ENCODE measurements around the gene RNF212.
"Not testable (repeated sequence)": the region's sequence is repeated elsewhere in the genome, so short reads cannot be mapped to it uniquely, and the experiment has no call there.

Gene RNF212, protein sequence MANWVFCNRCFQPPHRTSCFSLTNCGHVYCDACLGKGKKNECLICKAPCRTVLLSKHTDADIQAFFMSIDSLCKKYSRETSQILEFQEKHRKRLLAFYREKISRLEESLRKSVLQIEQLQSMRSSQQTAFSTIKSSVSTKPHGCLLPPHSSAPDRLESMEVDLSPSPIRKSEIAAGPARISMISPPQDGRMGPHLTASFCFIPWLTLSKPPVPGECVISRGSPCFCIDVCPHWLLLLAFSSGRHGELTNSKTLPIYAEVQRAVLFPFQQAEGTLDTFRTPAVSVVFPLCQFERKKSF
- 2.4 reads per million, percentile 7 among the genes with 10 or more reads in this experiment for total RNA-seq

DNA sequence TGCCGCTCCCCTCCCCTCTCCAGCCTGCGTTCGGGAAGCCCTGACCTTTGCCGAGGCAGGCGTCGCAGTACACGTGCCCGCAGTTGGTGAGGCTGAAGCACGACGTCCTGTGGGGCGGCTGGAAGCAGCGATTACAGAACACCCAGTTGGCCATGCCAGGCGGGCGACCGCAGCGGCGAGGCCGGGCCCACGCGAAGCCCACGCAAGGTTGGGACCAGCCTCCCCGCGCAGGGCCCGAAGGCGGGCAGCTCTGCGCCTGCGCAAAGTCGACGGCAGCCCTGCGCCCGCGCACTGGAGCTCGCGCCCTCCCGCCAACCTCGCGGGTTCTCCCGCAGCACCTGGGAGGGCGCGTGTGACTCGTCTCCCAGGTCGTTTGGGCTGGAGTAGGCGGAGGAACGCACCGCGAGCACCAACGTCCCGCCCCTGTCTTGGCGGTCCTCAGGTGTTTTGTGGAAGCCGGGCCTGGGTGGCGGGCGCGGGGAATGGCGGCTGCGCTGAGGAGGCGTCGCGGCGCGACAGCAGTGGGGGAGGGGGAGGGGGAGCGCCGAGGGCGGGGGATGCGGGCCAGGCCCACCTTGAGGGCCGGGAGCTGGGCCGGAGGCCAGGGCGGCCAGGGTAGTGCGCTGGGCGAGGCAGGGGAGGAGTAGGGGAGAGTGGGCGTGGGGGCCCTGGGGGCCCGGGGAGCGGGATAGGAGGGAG is at the start of gene RNF212:
TSS of gene RNF212 (minus strand) at position 254 of the 699 bp plus-strand sequence. CDS start at position 154, 100 bp downstream.
- peak; percentile 14 for DNase-seq

DNA sequence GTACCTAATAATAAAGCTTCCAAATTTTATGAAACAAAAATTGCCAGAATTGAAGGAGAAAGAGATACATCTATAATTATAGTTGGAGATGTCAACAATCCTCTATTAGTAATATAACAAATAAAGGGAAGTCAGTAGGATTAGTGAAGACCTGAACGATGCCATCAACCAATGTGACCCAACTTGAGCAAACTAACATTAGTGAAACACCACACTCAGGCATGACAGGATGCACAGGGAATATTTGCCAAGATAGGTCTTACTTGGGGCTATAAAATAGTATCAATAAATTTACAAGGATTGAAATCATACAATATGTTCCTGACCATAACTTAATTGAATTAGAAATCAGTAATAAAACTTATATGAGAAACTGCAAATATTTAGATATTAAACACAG is 47.0 kb upstream of the RNF212 start:
- no peak for DNase-seq

DNA sequence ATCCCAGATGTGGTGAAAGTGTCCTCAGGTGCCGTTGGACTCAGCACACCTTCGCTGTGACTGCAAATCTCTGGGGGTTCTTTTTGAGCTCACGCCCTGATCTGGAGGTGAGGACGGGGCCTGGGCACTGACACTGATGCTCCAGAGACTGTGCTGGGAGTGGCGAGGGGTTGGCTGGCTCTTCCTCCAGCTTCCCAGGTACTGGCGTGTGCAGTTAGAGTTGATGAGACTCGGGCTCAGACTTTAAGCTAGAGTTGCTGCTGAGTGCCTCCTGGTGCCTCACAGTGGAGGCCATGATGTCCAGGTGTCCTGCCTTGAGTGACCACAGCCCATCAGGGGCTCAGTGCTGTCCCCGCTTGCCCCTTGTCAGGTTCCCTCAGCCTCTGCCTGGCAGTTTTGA is 42.7 kb upstream of the RNF212 start:
- DNase-seq, result no peak

DNA sequence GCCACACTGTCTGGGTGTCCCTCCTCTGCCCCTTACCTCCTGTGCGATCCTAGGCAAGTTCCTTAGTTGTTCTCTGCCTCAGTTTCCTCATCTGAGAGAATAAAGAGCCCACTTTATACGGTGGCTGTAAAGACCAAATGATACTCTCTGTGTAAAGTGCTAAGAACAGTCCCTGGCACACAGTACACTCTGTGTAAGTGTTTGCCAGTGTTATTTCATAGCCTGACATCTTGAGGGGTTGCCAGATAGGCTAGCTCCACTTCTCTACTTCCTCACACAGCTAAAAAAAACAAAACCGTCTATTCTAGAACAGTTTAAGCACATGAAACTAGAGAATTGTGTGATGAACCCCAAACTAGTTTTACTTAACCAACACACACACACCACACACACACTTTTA is 42.0 kb upstream of the RNF212 start:
- DNase-seq, result no peak

DNA sequence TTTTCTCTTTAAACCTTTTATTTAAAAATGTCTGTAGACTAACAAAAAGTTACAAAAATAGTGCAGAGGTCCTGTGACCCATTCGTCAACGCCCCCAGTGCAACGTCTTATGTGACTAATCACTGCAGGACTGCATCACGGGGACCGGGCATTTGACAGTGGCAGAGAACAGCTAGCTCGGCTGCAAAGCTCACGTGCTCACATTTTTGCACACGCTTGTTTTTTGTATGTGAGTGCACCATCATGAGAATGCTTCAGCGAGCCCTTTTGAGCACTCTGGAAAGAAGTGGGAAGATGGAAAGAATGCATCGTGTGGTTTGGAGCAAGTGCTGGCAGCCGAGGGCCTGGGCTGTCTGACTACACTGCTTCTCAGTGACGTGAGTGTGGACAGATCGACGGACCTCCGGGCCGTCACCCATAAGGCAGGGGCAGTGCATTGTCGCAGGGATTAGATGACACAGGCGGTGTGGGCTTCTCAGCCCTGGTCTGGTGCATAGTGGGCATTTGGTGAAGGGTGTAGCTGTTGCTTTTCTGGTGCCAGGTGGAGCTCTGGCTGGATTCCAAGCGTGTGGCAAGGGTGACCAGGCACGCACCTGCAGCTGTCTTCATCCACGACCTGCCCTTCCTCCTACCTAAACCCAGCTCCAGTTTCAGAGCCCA is 41.3 kb upstream of the RNF212 start:
- no peak for DNase-seq

DNA sequence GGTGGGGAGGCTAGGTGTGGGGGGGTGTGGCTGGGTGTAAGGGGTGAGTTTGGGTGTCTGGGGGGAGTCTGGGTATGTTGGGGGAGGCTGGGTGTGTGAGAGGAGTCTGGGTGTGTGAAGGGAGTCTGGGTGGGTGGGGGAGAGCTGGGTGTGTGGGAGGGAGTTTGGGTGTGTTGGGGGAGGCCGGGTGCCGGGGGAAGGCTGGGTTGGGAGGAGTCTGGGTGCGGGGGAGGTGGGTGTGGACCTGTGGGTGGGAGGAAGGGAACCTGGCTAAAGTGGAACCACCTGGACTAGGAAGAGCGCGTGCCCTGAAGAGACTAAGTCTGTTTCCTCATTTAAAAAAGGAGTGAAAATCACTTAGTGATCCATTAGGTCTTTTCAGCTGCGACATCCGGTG is 40.8 kb upstream of the RNF212 start:
- no peak for DNase-seq

DNA sequence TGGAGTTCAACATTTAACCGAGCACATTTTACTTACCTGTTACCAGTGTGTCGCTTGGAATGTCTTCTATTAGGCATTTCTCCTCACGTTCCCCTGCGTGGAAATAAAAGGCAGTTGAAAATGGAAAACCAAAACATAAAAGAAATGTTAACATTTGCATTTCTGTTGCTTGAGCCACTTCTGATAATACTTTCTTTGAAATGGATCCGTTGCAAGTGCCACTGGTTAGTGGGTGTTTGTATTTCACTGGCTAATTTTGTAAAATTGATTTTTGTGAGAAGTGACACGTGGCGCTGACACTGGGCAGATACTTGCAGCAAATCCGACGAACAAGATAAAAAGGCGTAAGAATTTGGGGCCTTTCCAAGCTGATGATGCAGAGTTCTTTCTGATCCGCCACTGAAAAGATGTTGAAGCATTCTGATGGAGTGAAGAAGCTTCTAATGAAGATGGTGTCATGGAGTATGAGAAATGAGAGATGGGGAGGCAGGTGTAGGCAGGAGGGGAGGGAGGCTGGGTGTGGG is 40.3 kb upstream of the RNF212 start:
- DNase-seq, result no peak

DNA sequence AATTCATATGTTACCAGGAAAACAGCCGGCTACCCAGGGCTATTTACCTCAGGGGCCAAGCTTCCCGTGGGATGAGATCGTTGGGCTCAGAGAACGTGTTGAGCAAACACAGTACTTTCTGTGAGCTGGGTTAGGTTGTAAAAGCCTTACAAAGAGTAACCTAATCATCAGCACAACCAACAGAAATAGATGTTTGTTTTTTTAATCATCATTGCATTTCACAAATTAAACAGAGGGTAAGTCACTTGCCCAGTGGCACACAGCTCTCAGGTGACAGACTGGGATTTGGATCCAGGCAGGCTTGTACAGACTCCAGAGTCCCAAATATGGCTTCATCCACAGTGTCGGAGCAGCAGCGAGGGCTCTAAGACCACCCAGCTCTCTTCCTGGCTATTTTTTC is 38.9 kb upstream of the RNF212 start:
- DNase-seq, result no peak

DNA sequence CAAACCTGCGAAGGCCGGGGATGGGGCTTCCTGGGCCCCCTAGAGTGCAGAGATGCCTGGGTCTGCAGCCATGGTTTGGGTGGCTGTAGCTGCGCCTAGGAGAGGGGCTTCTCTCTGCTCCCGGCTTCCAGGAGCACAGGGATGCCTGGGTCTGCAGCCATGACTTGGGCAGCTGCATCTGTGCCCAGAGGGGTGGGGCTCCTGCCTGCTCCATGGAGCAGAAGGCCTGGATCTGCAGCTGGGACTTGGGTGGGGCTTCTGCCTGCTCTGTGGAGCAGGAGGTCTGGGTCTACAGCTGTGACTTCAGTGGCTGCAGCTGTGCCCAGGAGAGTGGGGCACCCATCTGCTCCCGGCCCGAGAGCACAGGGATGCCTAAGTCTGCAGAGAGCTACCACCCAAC is 38.2 kb upstream of the RNF212 start:
- DNase-seq, result no peak

DNA sequence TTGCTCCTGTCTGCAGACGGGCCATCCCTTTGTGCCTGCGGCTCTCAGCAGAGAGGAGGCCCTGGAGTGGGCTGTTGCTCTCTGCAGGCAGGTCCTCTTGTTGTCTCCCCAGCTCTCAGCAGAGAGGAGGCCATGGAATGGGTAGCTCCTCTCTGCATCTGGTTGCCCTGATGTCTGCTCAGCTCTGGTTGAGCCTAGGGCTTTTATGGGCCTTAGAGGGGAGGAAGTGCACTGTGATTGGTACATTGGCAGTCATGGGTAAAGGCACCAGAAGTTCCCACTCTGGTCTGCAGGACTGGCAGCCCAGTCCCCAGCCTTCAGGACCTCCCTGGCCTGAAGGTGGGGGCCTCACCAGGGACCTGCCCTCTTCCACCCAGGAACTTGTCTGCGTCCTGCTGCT is 37.5 kb upstream of the RNF212 start:
- no peak for DNase-seq

DNA sequence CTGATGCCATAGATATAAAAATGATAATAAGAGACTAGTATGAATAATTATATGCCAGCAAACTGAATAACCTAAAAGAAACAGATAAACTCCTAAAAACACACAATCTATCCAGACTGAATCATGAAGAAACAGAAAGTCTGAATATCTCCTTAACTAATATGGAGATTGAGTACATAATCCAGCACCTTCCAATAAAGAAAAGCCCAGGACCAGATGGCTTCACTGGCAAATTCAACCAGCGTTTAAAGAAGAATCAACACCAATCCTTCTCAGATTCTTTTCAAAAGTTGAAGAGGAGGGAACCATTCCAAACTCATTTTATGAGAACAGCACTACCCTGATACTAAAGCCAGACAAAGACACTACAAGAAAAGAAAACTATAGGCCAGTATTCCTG is 26.5 kb upstream of the RNF212 start:
- no peak for DNase-seq

DNA sequence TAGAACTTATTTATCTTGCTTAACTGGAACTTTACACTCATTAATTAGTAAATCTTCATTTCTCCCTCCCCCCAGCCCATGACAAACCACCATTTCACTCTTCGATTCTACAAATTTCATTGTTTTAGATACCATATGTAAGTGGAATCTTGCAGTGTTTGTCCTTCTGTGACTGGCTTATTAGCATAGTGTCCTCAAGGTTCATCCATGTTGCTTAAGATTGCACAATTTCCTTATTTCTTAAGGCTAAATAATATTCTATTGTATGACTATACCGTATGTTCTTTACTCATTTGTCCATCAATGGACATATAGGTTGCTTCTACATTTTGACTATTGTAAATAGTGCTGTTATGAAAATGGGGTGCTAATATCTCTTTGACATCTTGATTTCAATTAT is 24.5 kb upstream of the RNF212 start:
- DNase-seq, result no peak

DNA sequence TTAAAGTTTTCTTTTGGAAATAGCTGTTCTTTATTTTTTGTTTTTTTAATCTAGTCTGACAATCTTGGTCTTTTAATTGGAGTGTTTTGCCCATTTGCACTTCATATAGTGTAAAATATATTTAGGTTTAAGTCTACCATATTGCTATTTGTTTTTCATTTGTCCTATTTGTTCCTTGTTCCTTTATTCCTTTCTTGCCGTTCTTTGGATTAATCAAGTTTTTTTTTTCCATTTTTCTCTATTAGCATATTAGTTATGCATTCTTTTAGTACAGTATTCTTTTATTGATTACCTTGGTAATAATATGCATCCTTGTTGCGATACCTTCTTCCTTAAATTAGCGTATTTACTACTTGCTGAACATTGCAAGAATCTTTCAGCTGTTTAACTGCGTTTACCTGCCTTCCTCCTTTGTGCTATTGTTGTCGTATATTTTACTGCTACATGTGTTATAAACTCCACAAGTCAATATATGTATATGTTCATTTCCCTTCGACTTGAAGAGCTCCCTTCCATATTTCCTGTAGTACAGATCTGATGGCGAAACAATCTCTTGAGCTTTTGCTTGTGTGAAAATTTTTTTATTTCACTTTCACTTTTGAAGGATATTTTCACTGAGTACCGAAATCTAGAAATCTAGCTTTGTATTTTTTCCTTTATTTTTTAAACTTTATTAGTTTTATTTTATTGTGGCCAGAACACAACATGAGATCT is 23.9 kb upstream of the RNF212 start:
- no peak for DNase-seq

DNA sequence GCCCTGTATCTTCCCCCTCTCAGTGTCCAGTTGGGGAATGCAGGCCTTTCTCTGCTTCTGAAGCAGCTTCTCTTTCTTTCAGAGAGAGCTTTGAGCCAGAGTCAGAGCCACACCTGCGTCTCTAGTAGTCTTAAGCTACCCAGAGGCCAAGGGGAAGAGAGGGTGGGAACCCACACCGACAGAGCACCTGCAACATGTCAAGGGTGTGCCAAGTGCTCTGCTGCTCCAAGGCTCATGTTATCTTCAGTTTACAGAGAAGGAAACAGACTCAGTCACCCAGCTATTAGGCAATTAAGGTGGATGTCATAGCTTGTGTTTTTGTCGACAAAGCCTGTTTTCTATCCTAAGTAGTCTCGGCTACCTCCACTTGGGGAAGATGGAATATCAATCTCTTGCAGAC is 22.7 kb upstream of the RNF212 start:
- no peak for DNase-seq

DNA sequence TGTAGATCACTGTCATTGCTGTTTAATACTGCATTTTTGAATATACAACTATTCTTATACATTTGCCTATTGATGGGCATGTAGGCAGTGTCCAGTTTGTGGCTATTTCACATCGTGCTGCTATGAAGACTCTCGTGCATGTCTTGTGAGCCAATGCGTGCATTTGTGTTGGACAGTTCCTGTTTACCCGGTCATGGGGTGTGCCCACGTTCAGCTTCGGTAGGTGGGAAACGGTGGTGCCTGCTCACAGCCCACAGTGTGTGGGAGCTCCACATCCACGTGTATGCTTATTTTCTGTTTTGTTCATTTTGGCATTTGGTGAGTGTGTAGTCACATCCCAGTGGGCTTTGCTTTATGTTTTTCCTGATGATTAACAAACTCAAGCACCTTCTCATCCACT is 19.7 kb upstream of the RNF212 start:
- DNase-seq, result no peak

DNA sequence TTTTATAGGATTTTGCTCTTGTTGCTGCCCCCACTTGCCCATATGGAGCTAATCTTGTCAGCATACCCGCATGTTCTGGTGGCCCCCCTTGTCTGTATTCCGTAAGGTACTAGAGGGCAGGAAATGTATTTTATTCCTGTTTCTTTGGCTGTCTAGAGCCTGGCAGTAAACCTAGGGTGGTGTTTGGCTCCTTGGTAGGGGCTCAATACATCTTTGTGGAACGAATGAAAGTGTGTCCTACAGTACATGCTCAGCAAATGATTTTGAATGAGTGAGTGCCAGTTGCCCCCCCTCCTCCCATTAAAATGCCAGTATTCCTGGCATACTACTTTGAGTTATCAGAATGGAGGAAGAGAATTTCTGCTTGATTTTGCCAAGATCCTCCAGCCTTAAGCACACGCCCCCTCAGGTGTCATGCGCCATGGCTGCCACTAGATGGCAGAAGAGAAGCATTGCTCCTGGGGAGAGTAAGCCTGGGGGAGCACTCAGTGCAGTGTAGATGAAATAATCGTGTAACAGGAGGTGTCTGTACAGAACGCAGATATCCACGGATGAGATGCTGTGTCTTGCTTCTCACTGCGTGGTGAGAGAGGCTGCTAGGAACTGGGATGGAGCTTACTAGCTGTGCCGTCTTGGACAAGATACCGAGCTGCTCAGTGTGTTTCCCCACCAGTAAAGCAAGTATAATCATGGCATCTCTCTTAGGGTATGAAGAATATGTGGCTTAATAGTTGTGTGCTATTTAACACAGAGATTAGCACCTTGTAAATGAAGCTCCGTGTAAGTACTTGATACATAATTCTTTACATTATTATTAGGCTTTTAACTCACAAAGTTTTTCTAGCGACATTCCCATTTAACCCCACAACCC is 17.2 kb upstream of the RNF212 start:
- DNase-seq, result peak; percentile 70

DNA sequence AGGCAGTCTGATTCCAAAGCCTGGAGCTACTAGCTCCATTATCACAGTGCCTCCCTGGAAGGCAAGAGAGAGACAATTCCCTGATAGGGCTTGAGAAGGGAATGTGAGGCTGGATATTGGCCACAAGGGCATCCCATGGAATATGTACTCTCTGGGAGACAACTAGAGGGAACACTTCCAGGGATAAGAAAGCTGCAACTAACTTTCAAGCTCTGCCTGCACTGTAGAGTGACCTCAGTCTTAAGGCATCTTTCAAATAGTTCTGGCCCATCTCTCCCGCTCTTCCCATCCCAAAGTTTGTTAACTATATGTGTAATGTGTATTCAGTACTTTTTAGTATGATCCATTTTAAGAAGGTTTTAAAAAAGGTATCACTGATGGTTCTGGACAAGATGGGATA is 13.1 kb upstream of the RNF212 start:
- no peak for DNase-seq

DNA sequence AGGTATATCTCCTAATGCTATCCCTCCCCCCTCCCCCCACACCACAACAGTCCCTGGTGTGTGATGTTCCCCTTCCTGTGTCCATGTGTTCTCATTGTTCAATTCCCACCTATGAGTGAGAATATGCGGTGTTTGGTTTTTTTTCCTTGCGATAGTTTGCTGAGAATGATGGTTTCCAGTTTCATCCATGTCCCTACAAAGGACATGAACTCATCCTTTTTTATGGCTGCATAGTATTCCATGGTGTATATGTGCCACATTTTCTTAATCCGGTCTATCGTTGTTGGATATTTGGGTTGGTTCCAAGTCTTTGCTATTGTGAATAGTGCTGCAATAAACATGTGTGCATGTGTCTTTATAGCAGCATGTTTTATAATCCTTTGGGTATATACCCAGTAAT is 12.1 kb upstream of the RNF212 start:
- DNase-seq, result not testable (repeated sequence)

DNA sequence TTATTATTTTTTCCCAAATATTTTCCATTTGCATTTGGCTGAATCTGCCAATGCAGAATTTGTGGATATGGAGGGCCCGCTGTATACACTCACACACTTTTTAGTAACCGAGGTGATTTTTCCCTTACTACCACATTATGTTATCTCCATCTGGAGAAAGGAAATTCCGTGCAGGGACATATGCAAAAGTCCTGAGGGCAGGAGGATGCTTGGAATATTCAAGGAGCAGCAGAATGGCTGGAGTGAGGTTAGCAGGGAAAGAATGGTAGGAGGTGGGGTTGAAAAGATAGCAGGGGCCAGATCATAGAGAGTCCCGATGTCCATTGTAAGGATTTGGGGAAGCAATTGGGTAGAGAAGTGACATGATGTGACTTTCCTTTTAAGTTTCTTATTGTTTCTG is 11.5 kb upstream of the RNF212 start:
- no peak for DNase-seq

DNA sequence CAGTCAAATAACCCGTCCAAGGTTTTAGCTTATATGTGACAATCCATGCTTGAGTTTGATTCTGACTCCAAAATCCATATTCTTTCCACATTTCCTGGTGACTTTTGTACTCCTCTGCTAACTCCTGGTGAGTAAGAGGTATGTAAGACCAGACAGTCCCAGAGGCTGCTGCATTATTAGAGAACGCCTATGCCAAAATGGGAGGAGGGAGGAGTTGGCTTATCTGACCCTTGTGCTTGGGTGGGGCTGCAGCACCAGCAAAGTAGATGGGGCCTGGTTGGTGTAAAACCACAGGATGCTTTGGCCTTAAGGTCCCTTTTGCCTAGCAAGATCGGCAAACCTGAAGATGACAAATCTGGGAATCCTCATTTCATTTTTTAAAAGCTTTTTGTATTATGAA is 9.1 kb upstream of the RNF212 start:
- no peak for DNase-seq

DNA sequence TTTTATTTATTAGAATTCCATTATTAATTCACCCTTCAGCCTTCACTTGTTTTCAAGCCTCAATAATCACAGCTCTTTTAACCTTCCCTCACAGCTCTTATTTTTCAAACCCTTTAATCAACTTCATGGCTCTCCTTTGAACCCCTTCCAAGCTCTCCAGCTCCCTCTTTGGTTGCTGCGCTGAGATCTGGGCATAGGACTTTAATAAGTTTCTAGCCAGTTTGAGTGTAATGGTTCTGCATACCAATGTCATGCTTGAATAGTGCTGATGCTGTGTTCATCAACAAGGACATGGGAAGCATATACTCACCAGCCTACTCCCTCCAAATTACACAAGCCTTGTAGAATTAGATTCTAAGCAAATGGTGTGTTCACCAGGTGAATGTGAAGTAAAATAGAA is 3.5 kb upstream of the RNF212 start:
- no peak for DNase-seq
